Measurements from ENCODE around the gene IFNA6.

GRCh38 chr9:21326526-21327139 is 24.1 kb downstream of the IFNA6 start:
- TF ChIP-seq CTCF (IDR thresholded peaks at IDR 0.05; ENCODE audit: insufficient read depth, low read length): no peak
- no peak for TF ChIP-seq REST (IDR thresholded peaks at IDR 0.05; ENCODE audit: insufficient replicate concordance, low read depth)
- TF ChIP-seq GABPA (IDR thresholded peaks at IDR 0.05; ENCODE audit: low read depth): no peak
- TF ChIP-seq POLR2AphosphoS5 (IDR thresholded peaks at IDR 0.05; ENCODE audit: low read depth): no peak

Data from HL-60 (cell line).